Panc1 (cell line): Measurements from ENCODE around the gene DACH2. TPM values are rescaled to one million over a fixed set of nuclear protein-coding genes. Genes with fewer than 3 reads are reported as not detected.
A peak's percentile ranks its signal among the peaks of the same experiment; 100 is the strongest.

ENCODE experiments used
- ATAC-seq: fragments of 200-7000 bp; cut with Tn5 transposase; 2 replicates; pipeline ENCODE4 v1.9.1; 2020; ENCODE audit warnings: mild to moderate bottlenecking, moderate library complexity
- BruUV-seq: library from RNA; stranded (reverse); fragments of 400-500 nt; replicated peaks from 2 replicates; lab custom pipeline; 2021; lab: Mats Ljungman, UMichigan
- CTCF ChIA-PET: fragments of 300-600 bp; sonication (Branson Sonifier 250); formaldehyde crosslinking; loops from one replicate; lab custom pipeline; 2022; ENCODE audit warnings: antibody characterized with exemption; lab: Charles Lee
- POLR2A ChIA-PET: fragments of 300-600 bp; sonication (Branson Sonifier 250); formaldehyde crosslinking; loops from one replicate; lab custom pipeline; 2022; ENCODE audit warnings: antibody characterized with exemption; lab: Charles Lee
- DNase-seq: peaks from one replicate; pipeline ENCODE4 v3.0.0-alpha.2; 2010; ENCODE audit warnings: low read depth, low spot score
- H3K27ac ChIP-seq: 2 replicates; pipeline ENCODE4 v1.5.1; 2011; ENCODE audit warnings: mild to moderate bottlenecking, low read length, inconsistent platforms
- H3K27me3 ChIP-seq: fragments of 200-500 bp; sonication (Bioruptor generic); 2 replicates; pipeline ENCODE4 v1.6.0; 2014; ENCODE audit warnings: low read length, inconsistent platforms; ENCODE audit not compliant: control insufficient read depth, insufficient read depth
- H3K36me3 ChIP-seq: fragments of 200-500 bp; sonication (Bioruptor generic); 2 replicates; pipeline ENCODE4 v1.5.1; 2014; ENCODE audit warnings: inconsistent platforms, mild to moderate bottlenecking, low read length, moderate library complexity; ENCODE audit not compliant: control insufficient read depth, insufficient read depth
- H3K4me1 ChIP-seq: 2 replicates; pipeline ENCODE4 v1.5.1; 2011; ENCODE audit warnings: inconsistent platforms, mild to moderate bottlenecking, low read length, moderate library complexity; ENCODE audit not compliant: control insufficient read depth, insufficient read depth
- H3K4me3 ChIP-seq, 2 experiments: 2 replicates each; pipeline ENCODE4 v1.5.1; 2011 to 2012; ENCODE audit warnings: low read depth in 2 of 2, low read length in 2 of 2, mild to moderate bottlenecking in 2 of 2, inconsistent platforms in 1 of 2, moderate library complexity in 1 of 2
- H3K9me3 ChIP-seq: fragments of 200-500 bp; sonication (Bioruptor generic); 2 replicates; pipeline ENCODE4 v1.5.1; 2014; ENCODE audit warnings: low read depth, mild to moderate bottlenecking, inconsistent platforms, low read length, moderate library complexity; ENCODE audit not compliant: control insufficient read depth, insufficient read depth
- CTCF ChIP-seq: fragments of 450-650 bp; IDR thresholded peaks from 2 replicates; pipeline ENCODE4 v1.5.1; 2017; ENCODE audit warnings: mild to moderate bottlenecking
- POLR2AphosphoS5 ChIP-seq: IDR thresholded peaks from 2 replicates; pipeline ENCODE4 v1.6.1; 2012; ENCODE audit warnings: mild to moderate bottlenecking, low read depth, low read length, moderate library complexity
- REST ChIP-seq, 2 experiments: IDR thresholded peaks; 2 replicates each; pipeline ENCODE4 v1.6.1; 2011 to 2012; ENCODE audit warnings: low read depth in 2 of 2, control low read depth in 1 of 2, low read length in 1 of 2, mild to moderate bottlenecking in 1 of 2, moderate library complexity in 1 of 2; ENCODE audit not compliant: insufficient read depth in 1 of 2
- SIN3A ChIP-seq: IDR thresholded peaks from 2 replicates; pipeline ENCODE4 v1.6.1; 2012; ENCODE audit warnings: low read depth, mild to moderate bottlenecking, low read length, moderate library complexity, borderline replicate concordance; ENCODE audit not compliant: insufficient read depth
- TCF7L2 ChIP-seq: IDR thresholded peaks from 2 replicates; pipeline ENCODE4 v1.6.1; 2011; ENCODE audit warnings: mild to moderate bottlenecking, low read depth, low read length, inconsistent platforms
- in situ Hi-C: cut with HindIII; loops from 2 replicates; pipeline ENCODE4 v1.10.0; 2016; ENCODE audit warnings: low sequenced_read_pairs, low pct_unique_long_range_greater_than_20kb
- intact Hi-C: fragments of 100-400 bp; cut with micrococcal nuclease; formaldehyde crosslinking; loops from one replicate; pipeline ENCODE4 v1.10.0; 2022; ENCODE audit not compliant: unreplicated experiment
- total RNA-seq: library from RNA; stranded (reverse); gene quantifications from one replicate; pipeline ENCODE4 v1.2.1, GENCODE V29; 2021; ENCODE audit not compliant: unreplicated experiment

The DACH2 gene
- total RNA-seq, 1 experiment from 2014 or later, result 0.18 TPM

DNA sequence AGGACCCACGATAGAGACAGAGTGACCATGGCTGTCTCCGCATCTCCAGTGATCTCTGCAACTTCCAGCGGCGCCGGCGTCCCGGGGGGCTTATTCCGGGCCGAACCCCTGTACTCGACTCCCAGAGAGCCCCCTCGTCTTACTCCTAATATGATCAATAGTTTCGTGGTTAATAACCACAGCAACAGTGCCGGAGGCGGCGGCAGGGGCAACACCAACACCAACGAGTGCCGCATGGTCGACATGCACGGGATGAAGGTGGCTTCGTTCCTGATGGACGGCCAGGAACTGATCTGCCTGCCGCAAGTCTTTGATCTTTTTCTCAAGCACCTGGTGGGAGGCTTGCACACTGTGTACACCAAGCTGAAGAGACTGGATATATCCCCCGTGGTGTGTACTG, 343 bp downstream of the DACH2 start:
- no TSS peak for BruUV-seq
- POLR2A ChIA-PET, result no interaction called here

GRCh38 chrX:86149119-86149518, 868 bp downstream of the DACH2 start:
- no TSS peak for BruUV-seq
- Histone ChIP-seq H3K9me3 (no peaks in the 10 kb centered on the region), H3K36me3 (no peaks in the 10 kb centered on the region), H3K4me3 (peak overlapping the region; percentile 51 to 77; a peak in 3 of 4 replicates), H3K27ac (no peak overlapping the region), H3K4me1 (no peaks in the 10 kb centered on the region), H3K27me3 (peaks cover 9% of the 10 kb centered on the region; the same call in 1 of the 2 replicates)
- CTCF ChIA-PET, result no interaction called here
- in situ Hi-C loops (no loop called here), intact Hi-C loops (no loop called here)
- POLR2A ChIA-PET, result no interaction called here
- TF ChIP-seq CTCF (no peak), TCF7L2 (no peak), REST (IDR thresholded peaks at IDR 0.05; ENCODE audit: insufficient read depth in 1 of 2, low read depth in 2 of 2, low read length in 1 of 2) (no peak), POLR2AphosphoS5 (no peak), SIN3A (no peak)
- no peak for ATAC-seq
- no peak for DNase-seq

More for the DNA sequence above, 343 bp downstream of the DACH2 start:
- CTCF ChIA-PET, result no interaction called here
- H3K4me1 ChIP-seq, result no peaks in the 10 kb centered on the region
- TF ChIP-seq SIN3A, result no peak
- TF ChIP-seq TCF7L2, result peak; percentile 85
- no peak overlapping the region for H3K27ac ChIP-seq
- H3K9me3 ChIP-seq, result no peaks in the 10 kb centered on the region
- peak overlapping the region; percentile 51 to 77 for H3K4me3 ChIP-seq
- in situ Hi-C loops (no loop called here), intact Hi-C loops (no loop called here)
- no peaks in the 10 kb centered on the region for H3K36me3 ChIP-seq
- no peak for DNase-seq
- ATAC-seq, result no peak
- H3K27me3 ChIP-seq, result peaks cover 9% of the 10 kb centered on the region; the same call in 1 of the 2 replicates

DNA sequence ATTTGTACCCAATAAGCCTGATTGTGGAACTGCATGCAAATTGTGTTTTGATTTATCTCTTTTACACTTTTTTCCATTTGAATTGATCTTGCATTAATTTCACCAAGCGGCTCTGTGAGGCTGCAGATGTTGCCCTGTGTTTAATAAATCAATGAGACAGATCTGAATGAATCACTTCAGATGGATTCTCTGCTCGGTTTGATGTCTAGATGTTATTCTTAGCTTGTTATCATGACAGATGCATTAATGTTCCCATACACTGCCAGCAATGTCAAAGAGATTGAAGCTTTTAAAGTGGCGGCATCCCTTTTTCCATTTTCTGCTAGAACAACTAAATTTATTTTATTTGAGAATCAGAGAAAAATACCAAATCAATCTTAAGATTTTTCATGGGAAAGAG, 6.3 kb downstream of the DACH2 start:
- intact Hi-C loops, result no loop called here

More for the DNA sequence above, 6.3 kb downstream of the DACH2 start:
- CTCF ChIA-PET, result no interaction called here
- POLR2A ChIA-PET, result no interaction called here
- in situ Hi-C loops, result no loop called here
- ATAC-seq (no peak), DNase-seq (no peak)
- H3K27me3 ChIP-seq, result peaks cover 7% of the 10 kb centered on the region; the same call in 1 of the 2 replicates
- TF ChIP-seq CTCF (no peak), SIN3A (no peak), REST (IDR thresholded peaks at IDR 0.05; ENCODE audit: insufficient read depth in 1 of 2, low read depth in 2 of 2, low read length in 1 of 2) (no peak), POLR2AphosphoS5 (no peak), TCF7L2 (no peak)
- no peaks in the 10 kb centered on the region for H3K9me3 ChIP-seq
- H3K27ac ChIP-seq, result no peak overlapping the region
- H3K36me3 ChIP-seq, result no peaks in the 10 kb centered on the region
- no peaks in the 10 kb centered on the region for H3K4me1 ChIP-seq
- H3K4me3 ChIP-seq, result no peak overlapping the region
- no TSS peak for BruUV-seq
